Embryonic facial prominence (tissue), 1 donor: Measurements from ENCODE around the gene CEP170.
"Not testable (repeated sequence)": the region's sequence is repeated elsewhere in the genome, so short reads cannot be mapped to it uniquely, and the experiment has no call there.

Source experiments
- DNase-seq: peaks from one replicate; pipeline ENCODE4 v3.0.0-alpha.2; 2016; ENCODE audit errors: extremely low spot score

The CEP170 gene

GRCh38 chr1:243233908-243234307, 21.2 kb downstream of the CEP170 start:
- DNase-seq, result no peak

GRCh38 chr1:243230914-243231313, 24.2 kb downstream of the CEP170 start:
- no peak for DNase-seq

GRCh38 chr1:243229526-243229925, 25.6 kb downstream of the CEP170 start:
- no peak for DNase-seq

- no peak for DNase-seq
Observed at GRCh38 chr1:243227622-243228021, 27.5 kb downstream of the CEP170 start.

GRCh38 chr1:243218059-243218458, 37.0 kb downstream of the CEP170 start:
- DNase-seq, result no peak

GRCh38 chr1:243217349-243217748, 37.7 kb downstream of the CEP170 start:
- no peak for DNase-seq

- DNase-seq, result no peak
Observed at GRCh38 chr1:243216741-243217140, 38.3 kb downstream of the CEP170 start.

- DNase-seq, result not testable (repeated sequence)
Observed at GRCh38 chr1:243215276-243215875, 39.7 kb downstream of the CEP170 start.

GRCh38 chr1:243213045-243213787, 41.9 kb downstream of the CEP170 start:
- DNase-seq, result no peak

- not testable (repeated sequence) for DNase-seq
Observed at GRCh38 chr1:243211984-243212383, 43.1 kb downstream of the CEP170 start.

GRCh38 chr1:243205026-243205501, 50.0 kb downstream of the CEP170 start:
- DNase-seq, result not testable (repeated sequence)

- DNase-seq, result not testable (repeated sequence)
Observed at GRCh38 chr1:243204336-243204735, 50.7 kb downstream of the CEP170 start.

- DNase-seq, result not testable (repeated sequence)
Observed at GRCh38 chr1:243203196-243203595, 51.9 kb downstream of the CEP170 start.

- not testable (repeated sequence) for DNase-seq
Observed at GRCh38 chr1:243201316-243201715, 53.8 kb downstream of the CEP170 start.

- not testable (repeated sequence) for DNase-seq
Observed at GRCh38 chr1:243197524-243197923, 57.6 kb downstream of the CEP170 start.

- not testable (repeated sequence) for DNase-seq
Observed at GRCh38 chr1:243193330-243193729, 61.8 kb downstream of the CEP170 start.

GRCh38 chr1:243186201-243186995, 68.7 kb downstream of the CEP170 start:
- not testable (repeated sequence) for DNase-seq

- DNase-seq, result not testable (repeated sequence)
Observed at GRCh38 chr1:243184787-243185186, 70.3 kb downstream of the CEP170 start.

- DNase-seq, result not testable (repeated sequence)
Observed at GRCh38 chr1:243183661-243184060, 71.4 kb downstream of the CEP170 start.

- not testable (repeated sequence) for DNase-seq
Observed at GRCh38 chr1:243183176-243183575, 71.9 kb downstream of the CEP170 start.

GRCh38 chr1:243179720-243180119, 75.4 kb downstream of the CEP170 start:
- DNase-seq, result no peak

GRCh38 chr1:243177792-243178191, 77.3 kb downstream of the CEP170 start:
- not testable (repeated sequence) for DNase-seq
